ENCODE data around the gene TIAM2. TPM values are rescaled to one million over a fixed set of nuclear protein-coding genes. Genes with fewer than 3 reads are reported as not detected.

The TIAM2 gene
- total RNA-seq, 3 donors from 2014 or later (not counting 1 experiment from before 2014, with no cell fraction given): 6.5 to 11.1 (median 8.7) TPM

DNA sequence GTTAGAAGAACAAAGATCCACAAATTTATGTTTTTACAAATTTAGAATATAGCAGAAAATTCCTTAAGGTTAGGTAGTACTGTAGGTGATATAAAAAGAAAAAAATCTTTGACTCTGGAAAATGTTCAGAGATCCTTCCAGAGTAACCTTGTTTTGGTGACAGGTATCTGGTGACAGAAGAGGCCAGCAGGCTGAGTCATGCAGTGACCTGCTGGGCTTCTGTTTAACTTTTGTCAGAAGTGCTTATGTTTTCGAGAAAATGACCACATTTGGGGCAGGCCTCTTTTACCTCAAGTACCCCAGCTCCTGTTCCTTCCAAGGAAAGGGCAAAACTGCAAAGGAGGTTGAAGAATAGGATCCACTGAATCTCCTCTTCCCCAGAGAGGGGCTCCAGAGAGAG is 258.2 kb downstream of the TIAM2 start:
- peak overlapping the region in 1 of 2 donors; percentile 45 for H3K27ac Mint-ChIP-seq
- TF ChIP-seq, protein P1, sequence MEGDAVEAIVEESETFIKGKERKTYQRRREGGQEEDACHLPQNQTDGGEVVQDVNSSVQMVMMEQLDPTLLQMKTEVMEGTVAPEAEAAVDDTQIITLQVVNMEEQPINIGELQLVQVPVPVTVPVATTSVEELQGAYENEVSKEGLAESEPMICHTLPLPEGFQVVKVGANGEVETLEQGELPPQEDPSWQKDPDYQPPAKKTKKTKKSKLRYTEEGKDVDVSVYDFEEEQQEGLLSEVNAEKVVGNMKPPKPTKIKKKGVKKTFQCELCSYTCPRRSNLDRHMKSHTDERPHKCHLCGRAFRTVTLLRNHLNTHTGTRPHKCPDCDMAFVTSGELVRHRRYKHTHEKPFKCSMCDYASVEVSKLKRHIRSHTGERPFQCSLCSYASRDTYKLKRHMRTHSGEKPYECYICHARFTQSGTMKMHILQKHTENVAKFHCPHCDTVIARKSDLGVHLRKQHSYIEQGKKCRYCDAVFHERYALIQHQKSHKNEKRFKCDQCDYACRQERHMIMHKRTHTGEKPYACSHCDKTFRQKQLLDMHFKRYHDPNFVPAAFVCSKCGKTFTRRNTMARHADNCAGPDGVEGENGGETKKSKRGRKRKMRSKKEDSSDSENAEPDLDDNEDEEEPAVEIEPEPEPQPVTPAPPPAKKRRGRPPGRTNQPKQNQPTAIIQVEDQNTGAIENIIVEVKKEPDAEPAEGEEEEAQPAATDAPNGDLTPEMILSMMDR (IDR thresholded peaks at IDR 0.05): no peak
- ATAC-seq (no peak), DNase-seq (no peak)
- H3K4me3 Mint-ChIP-seq: no peak overlapping the region
- no peaks in the 10 kb centered on the region for H3K27me3 Mint-ChIP-seq (ENCODE audit: low read depth in 2 of 2)
- Histone ChIP-seq H3K27ac (ENCODE audit: low read length) (no peak overlapping the region), H3K27me3 (ENCODE audit: control insufficient read depth, insufficient read depth, low read length) (no peaks in the 10 kb centered on the region), H3K9me3 (ENCODE audit: control insufficient read depth, insufficient read depth, low read length) (no peaks in the 10 kb centered on the region), H3K4me3 (ENCODE audit: low read length) (no peak overlapping the region), H3K4me1 (ENCODE audit: control insufficient read depth, insufficient read depth, low read length) (no peaks in the 10 kb centered on the region), H3K36me3 (ENCODE audit: control insufficient read depth, insufficient read depth, low read length) (peaks cover 50% of the 10 kb centered on the region)
- intact Hi-C loops (cut with micrococcal nuclease): no loop called here
- no peaks in the 10 kb centered on the region for H3K9me3 Mint-ChIP-seq
- H3K36me3 Mint-ChIP-seq: no peaks in the 10 kb centered on the region
- peaks cover 0 to 10% of the 10 kb centered on the region in 2 donors for H3K4me1 Mint-ChIP-seq
- WGBS (ENCODE audit: insufficient coverage): 57% methylated on average over 1 of the region's 1 CpG

DNA sequence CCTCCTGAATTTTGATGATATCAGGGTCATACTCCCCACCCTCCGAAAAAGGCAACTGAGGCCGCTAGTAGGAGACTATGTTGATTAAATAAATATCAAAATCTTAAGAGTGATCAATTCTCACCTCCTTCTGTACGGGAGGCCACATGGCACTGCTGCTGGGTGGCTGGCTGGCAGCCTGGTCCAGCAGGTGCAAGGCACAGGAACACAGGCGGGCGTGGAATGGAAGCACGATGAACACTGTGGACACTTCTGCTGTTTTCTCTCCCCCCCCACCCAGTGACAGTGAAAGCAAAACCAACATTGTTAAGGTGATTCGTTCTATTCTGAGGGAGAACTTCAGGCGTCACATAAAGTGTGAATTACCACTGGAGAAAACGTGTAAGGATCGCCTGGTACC is 259.0 kb downstream of the TIAM2 start:
- no peak overlapping the region for H3K27ac ChIP-seq (ENCODE audit: low read length)
- H3K27me3 ChIP-seq (ENCODE audit: control insufficient read depth, insufficient read depth, low read length): no peaks in the 10 kb centered on the region
- H3K4me3 ChIP-seq (ENCODE audit: low read length): no peak overlapping the region
- peaks cover 58% of the 10 kb centered on the region for H3K36me3 ChIP-seq (ENCODE audit: control insufficient read depth, insufficient read depth, low read length)
- H3K9me3 Mint-ChIP-seq: no peaks in the 10 kb centered on the region
- no peak overlapping the region for H3K4me3 Mint-ChIP-seq
- ATAC-seq (peak in 1 of 3 donors; percentile 36), DNase-seq (no peak)
- H3K4me1 ChIP-seq (ENCODE audit: control insufficient read depth, insufficient read depth, low read length): no peaks in the 10 kb centered on the region
- H3K36me3 Mint-ChIP-seq: no peaks in the 10 kb centered on the region
- H3K9me3 ChIP-seq (ENCODE audit: control insufficient read depth, insufficient read depth, low read length): no peaks in the 10 kb centered on the region
- TF ChIP-seq, protein P1 (IDR thresholded peaks at IDR 0.05): no peak
- no peaks in the 10 kb centered on the region for H3K27me3 Mint-ChIP-seq (ENCODE audit: low read depth in 2 of 2)
- peak overlapping the region; percentile 16 to 45 for H3K27ac Mint-ChIP-seq
- WGBS (ENCODE audit: insufficient coverage): 91% methylated on average over 9 of the region's 10 CpGs
- intact Hi-C loops (cut with micrococcal nuclease): no loop called here
- H3K4me1 Mint-ChIP-seq: peaks cover 0 to 10% of the 10 kb centered on the region in 2 donors

DNA sequence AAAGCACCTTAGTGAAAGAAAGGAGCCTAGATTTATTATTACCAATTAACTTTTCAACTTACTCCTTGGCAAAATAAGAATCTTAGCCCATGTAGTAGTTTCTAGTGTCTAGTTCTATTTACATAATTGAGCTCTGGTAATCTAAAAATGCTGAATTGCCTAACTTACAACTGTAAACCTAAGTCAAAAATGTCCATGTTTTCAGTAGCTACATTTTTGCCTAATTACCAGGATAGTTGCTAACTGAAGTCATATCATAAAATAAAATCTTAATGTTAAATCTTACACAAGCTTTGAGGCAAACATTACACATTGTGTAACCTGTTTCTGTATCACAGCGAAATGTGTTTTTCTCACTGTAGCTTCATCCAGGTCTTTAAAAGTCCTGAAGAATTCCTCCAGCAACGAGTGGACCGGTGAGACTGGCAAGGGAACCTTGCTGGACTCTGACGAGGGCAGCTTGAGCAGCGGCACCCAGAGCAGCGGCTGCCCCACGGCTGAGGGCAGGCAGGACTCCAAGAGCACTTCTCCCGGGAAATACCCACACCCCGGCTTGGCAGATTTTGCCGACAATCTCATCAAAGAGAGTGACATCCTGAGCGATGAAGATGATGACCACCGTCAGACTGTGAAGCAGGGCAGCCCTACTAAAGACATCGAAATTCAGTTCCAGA is 261.1 kb downstream of the TIAM2 start:
- H3K4me1 ChIP-seq (ENCODE audit: control insufficient read depth, insufficient read depth, low read length): no peaks in the 10 kb centered on the region
- H3K9me3 ChIP-seq (ENCODE audit: control insufficient read depth, insufficient read depth, low read length): no peaks in the 10 kb centered on the region
- H3K4me1 Mint-ChIP-seq: peaks cover 0 to 10% of the 10 kb centered on the region in 2 donors
- H3K27ac ChIP-seq (ENCODE audit: low read length): no peak overlapping the region
- H3K36me3 ChIP-seq (ENCODE audit: control insufficient read depth, insufficient read depth, low read length): peaks cover 67% of the 10 kb centered on the region
- H3K27ac Mint-ChIP-seq: no peak overlapping the region
- H3K27me3 ChIP-seq (ENCODE audit: control insufficient read depth, insufficient read depth, low read length): no peaks in the 10 kb centered on the region
- H3K9me3 Mint-ChIP-seq: no peaks in the 10 kb centered on the region
- no peaks in the 10 kb centered on the region for H3K27me3 Mint-ChIP-seq (ENCODE audit: low read depth in 2 of 2)
- intact Hi-C loops (cut with micrococcal nuclease): no loop called here
- no peak overlapping the region for H3K4me3 Mint-ChIP-seq
- TF ChIP-seq, protein P1 (IDR thresholded peaks at IDR 0.05): no peak
- no peak for ATAC-seq
- 96% methylated on average over 13 of the region's 13 CpGs for WGBS (ENCODE audit: insufficient coverage)
- H3K4me3 ChIP-seq (ENCODE audit: low read length): no peak overlapping the region
- DNase-seq: no peak
- H3K36me3 Mint-ChIP-seq: no peaks in the 10 kb centered on the region

GRCh38 chr6:155257796-155258195 is 262.7 kb downstream of the TIAM2 start:
- H3K4me1 Mint-ChIP-seq: peaks cover 12 to 20% of the 10 kb centered on the region in 2 donors

More at GRCh38 chr6:155257796-155258195, 262.7 kb downstream of the TIAM2 start:
- peaks cover 60% of the 10 kb centered on the region for H3K36me3 ChIP-seq (ENCODE audit: control insufficient read depth, insufficient read depth, low read length)
- ATAC-seq (no peak), DNase-seq (no peak)
- WGBS (ENCODE audit: insufficient coverage): 100% methylated on average over 8 of the region's 9 CpGs
- H3K27ac ChIP-seq (ENCODE audit: low read length): no peak overlapping the region
- intact Hi-C loops (cut with micrococcal nuclease): no loop called here
- TF ChIP-seq, protein P1 (IDR thresholded peaks at IDR 0.05): no peak
- H3K4me3 ChIP-seq (ENCODE audit: low read length): no peak overlapping the region
- Mint-ChIP-seq H3K27me3 (ENCODE audit: low read depth in 2 of 2) (no peaks in the 10 kb centered on the region), H3K36me3 (no peaks in the 10 kb centered on the region), H3K27ac (no peak overlapping the region), H3K4me3 (no peak overlapping the region), H3K9me3 (no peaks in the 10 kb centered on the region)
- no peaks in the 10 kb centered on the region for H3K27me3 ChIP-seq (ENCODE audit: control insufficient read depth, insufficient read depth, low read length)
- H3K4me1 ChIP-seq (ENCODE audit: control insufficient read depth, insufficient read depth, low read length): no peaks in the 10 kb centered on the region
- H3K9me3 ChIP-seq (ENCODE audit: control insufficient read depth, insufficient read depth, low read length): no peaks in the 10 kb centered on the region
